ENCODE results near the gene PTPRN2. TPM values are rescaled to one million over a fixed set of nuclear protein-coding genes. Genes with fewer than 3 reads are reported as not detected.

PTPRN2 gene
- total and polyA plus RNA-seq, 2 of the 8 experiments (the other 6 are each of a cell fraction or from before 2014, with no cell fraction given): 2.6 to 4.5 TPM

- Histone ChIP-seq H3K9ac (replicated peaks in 1 of 4; ENCODE audit: extremely low read depth in 1 of 4, low read depth in 3 of 4, low read length in 3 of 4) (no peak overlapping the region), H3K14ac (ENCODE audit: insufficient read length) (no peak overlapping the region), H3K79me2 (ENCODE audit: control insufficient read depth in 1 of 2, insufficient read depth in 2 of 2, low read length in 2 of 2) (no peaks in the 10 kb centered on the region), H3K23ac (ENCODE audit: insufficient read length) (no peak overlapping the region), H4K20me1 (replicated peaks in 1 of 2; ENCODE audit: control insufficient read depth in 1 of 2, insufficient read depth in 2 of 2, low read length in 2 of 2) (no peaks in the 10 kb centered on the region), H4K8ac (ENCODE audit: extremely low read depth, insufficient read depth, low read length) (no peak overlapping the region), H3K36me3 (ENCODE audit: control insufficient read depth in 2 of 4, insufficient read depth in 4 of 4, low read length in 3 of 4) (no peaks in the 10 kb centered on the region), H3K79me1 (ENCODE audit: low read depth, low read length) (no peaks in the 10 kb centered on the region), H3K27ac (ENCODE audit: low read depth, low read length) (no peak overlapping the region), H3K4me1 (replicated peaks in 1 of 4; ENCODE audit: control insufficient read depth in 3 of 4, insufficient read depth in 4 of 4, low read length in 3 of 4) (no peaks in the 10 kb centered on the region), H3K4me3 (ENCODE audit: extremely low read depth in 1 of 4, insufficient read depth in 2 of 4, low read depth in 3 of 4, low read length in 4 of 4) (no peak overlapping the region), H2BK12ac (ENCODE audit: low read depth, low read length) (no peak overlapping the region), H3K4ac (replicated peaks; ENCODE audit: insufficient read length, low read depth, low read length) (no peak overlapping the region), H2AK5ac (ENCODE audit: low read depth, low read length) (no peak overlapping the region), H3K27me3 (replicated peaks in 1 of 4; ENCODE audit: control insufficient read depth in 3 of 4, extremely low read depth in 1 of 4, insufficient read depth in 3 of 4, low read length in 3 of 4) (peaks cover 0 to 4% (median 0%) of the 10 kb centered on the region in 4 experiments; a peak in 3 of 7 replicates), H2BK15ac (ENCODE audit: low read length) (no peak overlapping the region), H3K9me3 (ENCODE audit: insufficient read depth in 2 of 2, low read depth in 1 of 2, low read length in 1 of 2) (no peaks in the 10 kb centered on the region), H3K4me2 (ENCODE audit: insufficient read depth in 1 of 2, low read depth in 2 of 2, low read length in 2 of 2) (no peak overlapping the region), H2BK120ac (replicated peaks; ENCODE audit: low read depth, low read length) (no peak overlapping the region), H4K91ac (replicated peaks; ENCODE audit: insufficient read length, low read length) (no peak overlapping the region), H3K18ac (ENCODE audit: extremely low read depth, low read length) (no peak overlapping the region), H2BK20ac (ENCODE audit: low read length) (no peak overlapping the region), H2AFZ (ENCODE audit: low read length) (no peak overlapping the region), H3K56ac (replicated peaks; ENCODE audit: insufficient read length, low read depth, low read length) (no peak overlapping the region), H3K23me2 (ENCODE audit: low read depth, low read length) (no peaks in the 10 kb centered on the region), H4K5ac (ENCODE audit: insufficient read length, low read depth, low read length) (no peak overlapping the region), H2BK5ac (ENCODE audit: low read depth, low read length) (no peak overlapping the region)
- ChIA-PET CTCF (ENCODE audit: partially characterized antibody) (no interaction called here), POLR2A (ENCODE audit: partially characterized antibody) (no interaction called here)
- no peak for FAIRE-seq
- WGBS, 2 experiments (ENCODE audit: extremely low coverage in 1 of 2, insufficient coverage in 1 of 2, insufficient read length in 1 of 2, insufficient replicate concordance in 2 of 2, low coverage in 1 of 2, low lambda C conversion rate in 2 of 2, missing lambda C conversion rate in 1 of 2): 83% methylated on average over 5 of the region's 5 CpGs; no CpG with 5 or more reads in 1 of the 2 experiments
- no peak for DNase-seq (ENCODE audit: low read depth in 1 of 2, low spot score in 2 of 2)
- TF ChIP-seq TAF1 (IDR thresholded peaks at IDR 0.05; ENCODE audit: low read depth, low read length) (no peak), RXRA (IDR thresholded peaks at IDR 0.05; ENCODE audit: insufficient read depth, low read depth, low read length) (no peak), TAF7 (optimal IDR thresholded peaks at IDR 0.05; ENCODE audit: borderline replicate concordance, low read depth, low read length) (no peak), SIRT6 (IDR thresholded peaks at IDR 0.05; ENCODE audit: low read length) (no peak), CBX8 (IDR thresholded peaks at IDR 0.05; ENCODE audit: borderline replicate concordance, low read depth, low read length) (no peak), RNF2 (IDR thresholded peaks at IDR 0.05; ENCODE audit: borderline replicate concordance, low read depth, low read length, missing control alignments, poor library complexity, severe bottlenecking) (no peak), EP300 (IDR thresholded peaks at IDR 0.05; ENCODE audit: borderline replicate concordance in 1 of 2, low read depth in 2 of 2, low read length in 2 of 2) (no peak), RBBP5 (IDR thresholded peaks at IDR 0.05; ENCODE audit: borderline replicate concordance, low read depth, low read length) (no peak), JUN (IDR thresholded peaks at IDR 0.05; ENCODE audit: low read depth, low read length) (no peak), BCL11A (IDR thresholded peaks at IDR 0.05; ENCODE audit: low read depth in 2 of 2, low read length in 2 of 2) (no peak), BRCA1 (IDR thresholded peaks at IDR 0.05; ENCODE audit: low read depth, low read length) (no peak), SP2 (IDR thresholded peaks at IDR 0.05; ENCODE audit: low read length) (no peak), TBP (IDR thresholded peaks at IDR 0.05; ENCODE audit: low read depth, low read length) (no peak), TEAD4 (IDR thresholded peaks at IDR 0.05; ENCODE audit: low read depth, low read length) (no peak), CHD2 (IDR thresholded peaks at IDR 0.05; ENCODE audit: low read length) (no peak), SRF (IDR thresholded peaks at IDR 0.05; ENCODE audit: low read depth, low read length) (no peak)
Measured at GRCh38 chr7:157575777-157576176, 1011.8 kb downstream of the PTPRN2 start.

Data from H1 (cell line).